Prostate gland (tissue), 2 donors: ENCODE results near the gene PC.

Source experiments
- CTCF ChIP-seq, 4 experiments: fragments of 200-600 bp in 2 of 4; fragments of 450-650 bp in 2 of 4; sonication (generic) in 2 of 4; IDR thresholded peaks; 1 replicate in 3 of 4; 2 replicates in 1 of 4; pipeline ENCODE4 v1.5.1; 2016 to 2019; ENCODE audit warnings: antibody characterized with exemption in 4 of 4, mild to moderate bottlenecking in 2 of 4, moderate library complexity in 2 of 4
- POLR2A ChIP-seq: fragments of 450-650 bp; IDR thresholded peaks from one replicate; pipeline ENCODE4 v1.6.1; 2016; ENCODE audit warnings: antibody characterized with exemption, mild to moderate bottlenecking
- POLR2AphosphoS5 ChIP-seq: sonication (generic); formaldehyde crosslinking; IDR thresholded peaks from one replicate; pipeline ENCODE4 v1.6.1; 2017; ENCODE audit warnings: antibody characterized with exemption

DNA sequence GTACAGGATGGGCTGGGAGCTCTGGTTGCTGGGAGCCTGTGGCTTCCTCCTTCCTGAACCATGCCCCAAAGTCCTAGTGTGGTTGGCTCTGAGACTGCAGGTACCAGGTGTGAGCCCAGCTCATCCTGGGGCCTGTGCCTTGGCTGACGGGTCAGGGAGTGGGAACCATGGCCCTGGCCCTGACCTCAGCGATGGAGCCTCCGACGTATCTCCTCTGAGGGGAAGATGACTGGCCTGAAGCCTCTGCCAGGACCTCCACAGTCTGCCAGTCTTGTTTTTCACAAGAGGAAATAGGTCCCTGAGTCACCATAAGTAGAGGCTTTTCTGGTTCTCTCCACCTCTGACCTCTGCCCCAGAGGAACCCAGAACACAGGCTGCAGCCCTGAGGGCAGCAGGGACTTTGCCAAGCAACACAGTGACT is 111.5 kb downstream of the PC start:
- no peak for TF ChIP-seq POLR2A
- no peak for TF ChIP-seq CTCF (IDR thresholded peaks at IDR 0.05)
- TF ChIP-seq POLR2AphosphoS5, result no peak
